Dedifferentiated amniotic fluid mesenchymal stem cell (primary cell): ENCODE measurements around the gene SPACA5B.
"Not testable (repeated sequence)": the region's sequence is repeated elsewhere in the genome, so short reads cannot be mapped to it uniquely, and the experiment has no call there.

Experiments
- DNase-seq: peaks from one replicate; pipeline ENCODE4 v3.0.0-alpha.2; 2016; ENCODE audit errors: extremely low spot score

SPACA5B gene

DNA sequence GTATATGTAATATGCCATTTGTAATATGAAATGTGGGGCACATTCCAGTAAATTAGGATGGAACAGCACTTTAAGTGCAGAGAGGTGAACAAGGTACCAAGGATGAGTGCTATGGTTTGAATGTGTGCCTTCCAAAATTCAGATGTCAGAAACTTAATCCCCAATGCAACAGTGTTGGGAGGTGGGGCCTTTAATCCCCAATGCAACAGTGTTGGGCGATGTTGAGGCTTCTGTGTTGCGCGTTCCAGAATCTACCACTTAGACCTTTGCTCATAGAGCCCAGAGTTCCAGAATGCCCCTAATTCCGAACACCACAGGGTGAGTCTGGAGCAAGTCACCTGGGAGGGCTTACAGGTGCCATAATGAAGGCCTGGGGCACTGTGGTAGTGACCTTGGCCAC lies at the start of gene SPACA5B:
Gene SPACA5B, plus strand, starts transcription at position 301 of the 400 bp plus-strand sequence. Its CDS starts 62 bp downstream, at position 363.
- not testable (repeated sequence) for DNase-seq

DNA sequence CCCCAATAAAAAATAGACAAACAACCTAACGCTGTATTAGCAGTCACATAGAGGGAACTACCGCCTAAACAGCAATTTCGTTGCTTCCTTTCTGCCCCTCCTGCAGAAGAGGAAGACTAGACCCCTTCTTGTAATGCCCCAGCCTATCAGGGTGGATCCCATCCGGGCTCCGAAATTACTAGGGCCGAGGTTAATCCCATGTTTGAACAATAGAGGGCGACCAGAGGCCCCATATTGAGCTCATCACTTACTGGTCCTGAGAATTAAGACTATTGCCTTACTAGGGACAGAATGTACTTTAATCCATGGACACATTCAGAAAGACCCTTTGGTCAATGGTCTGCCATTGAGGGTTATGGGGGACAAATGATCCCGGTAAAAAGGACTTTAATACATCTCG lies 47.2 kb upstream of the SPACA5B start:
- DNase-seq, result no peak

DNA sequence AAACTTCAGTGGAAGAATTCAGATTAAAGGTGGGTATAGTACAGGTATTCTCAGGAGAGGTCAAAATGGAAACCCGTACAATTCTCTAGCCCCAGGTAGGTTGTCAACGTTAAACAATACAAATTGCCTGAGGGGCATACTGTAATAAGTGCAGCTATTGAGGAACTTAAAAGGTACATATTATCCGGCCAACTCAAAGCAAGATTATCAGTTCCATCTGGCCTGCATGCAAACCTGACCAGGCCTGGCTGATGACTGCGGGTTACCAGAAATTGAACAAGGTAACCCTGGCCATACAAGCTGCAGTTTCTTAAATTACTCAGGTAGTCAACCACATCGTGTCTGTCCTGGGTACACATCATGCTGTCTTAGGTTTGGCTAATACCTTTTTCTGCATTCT lies 46.7 kb upstream of the SPACA5B start:
- no peak for DNase-seq

GRCh38 chrX:48086082-48086481 lies 44.3 kb upstream of the SPACA5B start:
- no peak for DNase-seq

GRCh38 chrX:48090123-48090522 lies 40.3 kb upstream of the SPACA5B start:
- no peak for DNase-seq

GRCh38 chrX:48092558-48092957 lies 37.9 kb upstream of the SPACA5B start:
- DNase-seq, result not testable (repeated sequence)

- no peak for DNase-seq
These were observed 29.0 kb upstream of the SPACA5B start for GRCh38 chrX:48101443-48101842.

DNA sequence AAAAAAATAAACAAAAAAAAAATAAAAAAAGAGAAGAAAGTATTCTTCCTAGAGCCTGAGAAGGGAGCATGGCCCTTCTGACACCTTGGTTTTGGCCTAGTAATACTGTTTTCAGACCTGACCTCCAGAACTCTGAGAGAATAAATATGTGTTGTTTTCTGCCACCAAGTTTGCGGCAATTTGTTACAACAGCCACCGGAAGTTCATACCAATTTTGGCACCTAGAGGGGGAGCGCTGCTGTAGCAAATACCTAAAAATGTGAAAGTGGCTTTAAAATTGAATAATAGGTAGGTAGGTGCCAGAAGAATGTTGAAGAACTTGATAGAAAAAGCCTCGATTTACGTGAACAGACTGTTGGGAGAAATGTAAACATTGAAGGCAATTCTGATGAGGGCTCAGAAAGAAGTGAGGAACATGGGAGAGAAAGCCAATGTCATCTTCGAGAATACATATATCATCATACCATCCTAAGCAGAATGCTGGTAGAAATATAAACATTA lies 27.5 kb upstream of the SPACA5B start:
- DNase-seq, result no peak

DNA sequence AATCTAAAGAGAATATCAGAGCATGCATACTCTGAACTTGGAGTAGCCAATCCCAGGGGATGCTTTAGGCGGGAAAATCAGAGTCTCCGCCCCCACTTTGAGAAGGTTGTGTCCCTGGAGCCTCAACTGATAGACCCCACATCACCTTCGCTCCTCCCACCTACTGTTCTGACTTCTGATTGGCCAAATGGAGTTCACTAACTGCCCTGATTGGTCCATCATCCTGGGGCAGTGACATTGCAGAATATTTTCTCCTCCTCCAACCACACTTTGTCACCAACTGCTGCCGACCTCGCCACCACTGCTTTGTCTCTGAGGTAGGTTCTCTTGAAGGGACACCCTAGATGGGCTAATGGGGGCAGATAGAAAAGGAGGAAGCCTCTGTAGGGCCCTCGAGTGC lies 22.7 kb upstream of the SPACA5B start:
- DNase-seq, result no peak

DNA sequence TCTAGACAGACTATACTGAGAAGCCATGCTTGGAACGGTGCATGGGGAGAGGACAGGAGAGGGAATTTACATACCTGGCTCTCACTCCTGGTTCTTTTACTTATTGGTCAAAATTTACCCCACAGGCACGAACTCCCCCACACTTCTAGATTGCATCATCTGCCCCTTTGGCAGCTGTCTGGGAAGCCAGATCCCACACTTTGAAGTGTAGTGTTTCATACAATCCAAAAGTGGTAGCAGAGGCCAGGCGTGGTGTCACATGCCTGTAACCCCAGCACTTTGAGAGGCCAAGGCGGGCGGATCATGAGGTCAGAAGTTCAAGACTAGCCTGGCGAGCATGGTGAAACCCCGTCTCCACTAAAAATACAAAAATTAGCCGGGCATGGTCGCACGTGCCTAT lies 5.1 kb upstream of the SPACA5B start:
- not testable (repeated sequence) for DNase-seq

DNA sequence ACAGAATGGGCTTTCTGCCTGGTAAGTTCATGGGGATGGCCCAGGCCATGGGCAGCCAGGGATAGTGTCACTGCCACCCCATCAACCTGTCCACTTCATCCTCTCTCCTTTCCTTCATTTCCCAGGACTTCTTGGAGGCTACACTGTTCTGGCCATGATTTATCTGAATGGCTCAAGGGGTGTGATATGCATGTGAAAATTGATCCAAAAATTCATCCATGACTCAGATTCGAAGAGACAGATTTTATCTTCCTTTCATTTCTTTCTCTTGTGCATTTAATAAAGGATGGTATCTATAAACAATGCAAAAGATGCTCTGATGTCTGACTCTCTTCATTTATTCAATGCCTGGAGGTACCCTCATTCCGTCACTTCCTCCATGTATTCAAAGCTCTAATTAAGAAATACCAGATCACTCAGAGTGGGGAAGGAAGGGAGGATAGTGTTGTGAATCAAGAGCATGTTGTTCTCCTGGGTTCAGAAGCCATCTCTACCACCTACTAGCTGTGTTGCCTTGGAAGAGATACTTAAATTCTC lies 1.9 kb downstream of the SPACA5B start:
- not testable (repeated sequence) for DNase-seq

DNA sequence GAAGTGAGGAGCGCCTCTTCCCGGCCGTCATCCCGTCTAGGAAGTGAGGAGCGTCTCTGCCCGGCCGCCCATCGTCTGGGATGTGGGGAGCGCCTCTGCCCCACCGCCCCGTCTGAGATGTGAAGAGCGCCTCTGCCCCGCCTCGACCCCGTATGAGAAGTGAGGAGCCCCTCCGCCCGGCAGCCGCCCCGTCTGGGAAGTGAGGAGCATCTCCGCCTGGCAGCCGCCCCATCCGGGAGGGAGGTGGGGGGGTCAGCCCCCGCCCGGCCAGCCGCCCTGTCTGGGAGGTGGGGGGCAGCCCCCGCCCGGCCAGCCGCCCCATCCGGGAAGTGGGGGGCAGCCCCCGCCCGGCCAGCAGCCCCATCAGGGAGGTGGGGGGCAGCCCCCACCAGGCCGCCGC lies 8.7 kb downstream of the SPACA5B start:
- not testable (repeated sequence) for DNase-seq

DNA sequence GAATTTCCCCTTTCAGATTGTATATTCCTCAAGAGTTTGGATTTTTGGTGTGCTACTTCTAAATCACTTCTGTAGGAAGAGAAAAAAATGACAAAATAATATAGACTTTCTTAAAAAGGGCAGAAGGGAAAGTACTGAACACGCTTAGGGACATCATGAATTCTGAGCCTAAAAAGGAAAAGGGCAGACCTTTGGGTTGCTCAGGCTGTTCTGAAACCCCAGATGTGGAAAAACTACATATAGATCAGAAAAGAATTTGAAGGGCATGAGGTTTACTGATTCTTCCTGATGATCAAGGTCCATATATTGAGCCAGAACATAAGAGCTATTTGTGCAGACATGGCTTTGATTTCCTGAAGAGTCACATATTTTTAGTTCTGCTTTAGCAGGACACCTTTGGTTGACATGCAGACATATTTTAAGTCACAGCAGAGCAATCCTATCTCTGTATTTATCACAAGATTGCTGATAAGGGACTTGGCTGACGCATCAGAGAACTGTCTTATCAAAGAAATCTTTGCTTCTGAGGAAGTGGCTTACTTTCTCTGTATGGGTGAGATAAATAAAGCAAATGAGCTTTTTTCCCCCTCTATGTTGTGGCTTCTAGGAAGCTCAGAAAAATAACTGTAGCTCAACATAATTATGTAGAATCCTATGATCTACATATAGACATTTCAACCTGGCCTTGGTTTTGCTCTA lies 11.5 kb downstream of the SPACA5B start:
- DNase-seq, result not testable (repeated sequence)

GRCh38 chrX:48142697-48143096 lies 12.3 kb downstream of the SPACA5B start:
- not testable (repeated sequence) for DNase-seq

DNA sequence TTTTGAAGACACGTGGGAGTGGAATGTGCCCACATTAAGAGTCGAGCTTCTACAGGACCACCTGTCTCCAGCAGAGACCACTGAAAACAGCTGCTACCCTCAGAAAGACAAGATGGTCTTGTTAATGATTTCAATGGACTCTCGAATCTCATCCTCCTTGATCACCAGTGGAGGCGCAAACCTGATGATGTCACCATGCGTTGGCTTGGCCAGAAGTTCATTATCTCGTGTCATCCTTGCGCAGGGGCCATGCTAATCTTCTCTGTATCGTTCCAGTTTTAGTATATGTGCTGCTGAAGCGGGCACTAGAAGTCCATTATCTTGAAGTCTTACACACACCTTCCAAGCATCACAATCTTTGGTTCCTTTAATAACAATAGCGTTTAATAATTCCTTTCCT lies 23.3 kb downstream of the SPACA5B start:
- DNase-seq, result no peak

DNA sequence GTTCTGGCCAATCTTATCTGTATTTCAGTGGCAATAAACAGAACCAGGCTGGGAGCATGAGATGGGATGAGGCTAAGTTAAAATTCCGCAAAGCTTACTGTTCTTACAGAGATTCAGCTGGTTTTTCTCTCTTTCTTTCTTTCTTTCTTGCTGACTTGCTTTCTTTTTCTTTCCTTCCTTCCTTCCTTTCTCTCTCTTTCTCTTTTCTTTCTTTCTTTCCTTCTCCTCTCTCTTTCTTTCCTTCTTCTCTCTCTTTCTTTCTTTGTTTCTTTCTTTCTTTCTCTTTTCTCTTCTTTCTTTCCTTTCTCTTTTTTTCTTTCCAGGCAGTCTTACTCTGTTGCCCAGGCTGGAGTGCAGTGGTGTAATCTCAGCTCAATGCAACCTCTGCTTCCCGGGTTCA lies 24.4 kb downstream of the SPACA5B start:
- no peak for DNase-seq

DNA sequence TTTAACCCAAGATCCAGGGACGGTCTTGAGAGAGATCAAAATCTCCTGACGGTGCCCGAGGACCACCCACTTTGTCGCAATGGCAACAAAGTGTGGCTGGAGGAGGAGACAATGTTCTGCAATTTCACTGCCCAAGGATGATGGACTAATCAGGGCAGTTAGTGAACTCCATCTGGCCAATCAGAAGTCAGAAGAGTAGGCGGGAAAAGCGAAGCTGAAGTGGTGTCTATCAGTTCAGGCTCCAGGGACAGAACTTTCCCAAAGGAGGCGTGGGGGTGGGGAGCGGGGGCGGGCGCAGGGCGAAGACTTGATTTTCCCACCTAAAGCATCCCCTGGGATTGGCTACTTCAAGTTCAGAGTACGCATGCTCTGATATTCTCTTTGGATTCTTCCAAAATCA lies 25.6 kb downstream of the SPACA5B start:
- DNase-seq, result no peak

DNA sequence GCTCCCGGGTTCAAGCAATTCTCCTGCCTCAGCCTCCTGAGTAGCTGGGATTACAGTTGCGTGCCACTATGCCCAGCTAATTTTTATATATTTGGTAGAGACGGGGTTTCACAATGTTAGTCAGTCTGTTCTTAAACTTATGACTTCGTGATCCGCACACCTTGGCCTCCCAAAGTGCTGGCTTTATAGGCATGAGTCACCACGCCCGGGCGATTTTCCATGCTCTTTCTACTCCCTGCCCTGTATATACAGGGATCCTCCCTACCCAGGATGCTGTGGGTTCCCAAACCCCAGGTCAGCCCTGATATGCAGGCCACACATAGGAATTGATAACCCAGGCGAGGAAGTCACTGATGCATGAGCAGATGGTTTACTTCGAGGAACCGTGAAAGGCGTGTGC lies 34.8 kb downstream of the SPACA5B start:
- DNase-seq, result no peak

- DNase-seq, result not testable (repeated sequence)
These were observed 35.9 kb downstream of the SPACA5B start for GRCh38 chrX:48166322-48166721.

- DNase-seq, result no peak
These were observed 49.3 kb downstream of the SPACA5B start for GRCh38 chrX:48179691-48180090.

GRCh38 chrX:48180811-48181210 lies 50.4 kb downstream of the SPACA5B start:
- DNase-seq, result no peak

DNA sequence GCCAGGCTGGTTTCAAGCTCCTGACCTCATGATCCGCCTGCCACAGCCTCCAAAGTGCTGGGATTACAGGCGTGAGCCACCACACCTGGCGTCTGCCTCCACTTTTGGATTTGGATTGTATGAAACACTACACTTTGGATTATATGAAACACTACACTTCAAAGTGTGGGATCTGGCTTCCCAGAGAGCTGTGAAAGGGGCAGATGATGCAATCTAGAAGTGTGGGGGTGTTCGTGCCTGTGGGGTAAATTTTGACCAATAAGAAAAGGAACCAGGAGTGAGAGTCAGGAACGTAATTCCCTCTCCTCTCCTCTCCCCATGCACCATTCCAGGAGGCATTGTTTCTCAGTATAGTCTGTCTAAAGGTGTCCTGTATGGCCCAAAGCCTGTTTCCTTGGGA lies 51.5 kb downstream of the SPACA5B start:
- DNase-seq, result not testable (repeated sequence)
